Gastrocnemius medialis (tissue), 4 donors: ENCODE measurements around the gene DCN.

Source experiments
- CTCF ChIP-seq, 5 experiments: fragments of 450-650 bp in 3 of 5; fragments of 200-600 bp in 2 of 5; sonication (generic) in 2 of 5; IDR thresholded peaks in 4 of 5; conservative IDR thresholded peaks in 1 of 5; 1 replicate in 4 of 5; 2 replicates in 1 of 5; pipeline ENCODE4 v1.5.1; 2016 to 2019; ENCODE audit warnings: antibody characterized with exemption in 5 of 5, mild to moderate bottlenecking in 3 of 5, moderate library complexity in 3 of 5
- POLR2A ChIP-seq, 2 donors: fragments of 450-650 bp; IDR thresholded peaks; one replicate each; pipeline ENCODE4 v1.6.1; 2017; ENCODE audit warnings: antibody characterized with exemption in 2 of 2, mild to moderate bottlenecking in 2 of 2, moderate library complexity in 2 of 2

DNA sequence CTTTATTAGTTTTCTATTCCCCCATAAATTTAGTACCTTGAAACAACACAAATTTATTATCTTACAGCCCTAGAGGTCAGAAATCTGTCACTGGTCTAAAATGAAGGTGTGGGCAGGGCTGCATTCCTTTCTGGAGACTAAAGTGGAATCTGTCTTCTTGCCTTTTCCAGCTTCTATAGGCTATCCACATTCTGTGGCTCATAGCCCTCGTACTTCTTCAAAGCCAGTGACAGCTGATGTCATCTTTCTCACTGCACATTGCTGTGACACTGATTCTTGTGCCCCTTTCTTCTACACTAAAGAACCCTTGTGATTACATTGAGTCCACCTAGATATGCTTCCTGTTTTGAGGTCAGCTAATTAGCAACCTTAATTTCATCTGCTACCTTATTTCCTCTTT is 23.2 kb upstream of the DCN start:
- TF ChIP-seq CTCF (IDR thresholded peaks at IDR 0.05 in 4 of 5, conservative IDR thresholded peaks at IDR 0.05 in 1 of 5) (no peak), POLR2A (IDR thresholded peaks at IDR 0.05) (no peak)
